Activated T-helper 1 cell treated with anti-CD3 and anti-CD28 coated beads, Interleukin-2, amount 50 U/mL, for 16 hours (primary cell): ENCODE results near the gene IGF2R.

Experiments
- DNase-seq, 2 donors: peaks; one replicate each; pipeline ENCODE4 v3.0.0-alpha.2; 2020; ENCODE audit warnings: low read depth in 1 of 2, low spot score in 1 of 2

Gene IGF2R

DNA sequence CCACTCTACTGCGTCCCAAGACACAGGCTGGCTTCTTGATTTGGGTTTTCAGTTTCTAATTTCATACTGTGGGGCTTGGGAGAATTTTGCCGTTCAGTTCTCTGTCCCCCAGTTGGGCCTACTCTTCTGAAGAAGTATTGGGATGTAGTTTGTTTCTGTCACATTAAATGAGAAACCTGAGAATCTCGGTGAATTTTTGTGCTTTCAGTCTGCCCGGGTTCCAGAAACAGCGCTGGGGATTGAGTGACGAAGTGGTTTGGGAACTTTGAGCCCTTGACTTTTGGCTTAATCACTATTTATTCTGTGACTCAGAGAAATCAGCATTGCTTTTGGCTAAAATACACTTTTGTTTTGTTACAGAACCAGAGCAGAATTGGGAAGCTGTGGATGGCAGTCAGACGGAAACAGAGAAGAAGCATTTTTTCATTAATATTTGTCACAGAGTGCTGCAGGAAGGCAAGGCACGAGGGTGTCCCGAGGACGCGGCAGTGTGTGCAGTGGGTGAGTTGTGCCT, 74.0 kb downstream of the IGF2R start:
- DNase-seq = no peak

DNA sequence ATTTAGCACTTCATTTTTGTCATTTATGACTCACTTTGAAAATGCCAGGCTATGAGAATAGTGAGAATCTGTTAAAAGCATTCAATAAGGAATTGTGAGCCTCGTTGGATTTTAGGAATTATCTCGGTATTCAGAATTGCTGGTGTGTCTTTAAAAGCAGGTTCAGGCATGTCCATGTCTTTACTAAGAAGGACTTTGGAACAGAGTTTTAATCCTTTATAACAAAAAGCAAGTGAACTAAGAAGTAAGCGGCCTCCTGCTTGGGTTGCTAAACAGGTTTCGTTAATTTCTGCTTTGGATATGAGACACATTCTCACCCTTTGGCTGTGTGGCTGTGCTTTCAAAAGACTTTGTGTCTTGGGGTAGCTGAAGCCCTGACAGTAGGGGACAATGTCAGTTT, 74.9 kb downstream of the IGF2R start:
- DNase-seq = no peak

DNA sequence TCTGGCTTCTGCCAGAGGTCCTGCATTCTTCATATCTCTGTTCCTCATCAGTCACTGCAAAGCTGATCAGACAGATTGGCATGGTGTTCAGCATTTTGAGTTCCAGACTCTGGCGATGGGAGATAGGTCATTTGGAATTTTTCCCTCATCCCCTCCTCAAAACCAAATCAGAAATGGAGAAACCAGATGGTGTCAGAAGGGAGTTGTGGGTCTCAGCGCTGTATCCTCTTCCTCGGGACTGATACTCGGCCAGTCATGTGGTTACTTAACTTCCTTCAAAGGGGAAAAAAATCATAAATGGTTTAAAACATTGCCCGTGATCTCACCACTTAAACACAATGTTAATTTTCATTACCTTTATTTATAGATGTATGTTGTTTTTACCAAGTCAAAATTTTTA, 75.8 kb downstream of the IGF2R start:
- DNase-seq = no peak

DNA sequence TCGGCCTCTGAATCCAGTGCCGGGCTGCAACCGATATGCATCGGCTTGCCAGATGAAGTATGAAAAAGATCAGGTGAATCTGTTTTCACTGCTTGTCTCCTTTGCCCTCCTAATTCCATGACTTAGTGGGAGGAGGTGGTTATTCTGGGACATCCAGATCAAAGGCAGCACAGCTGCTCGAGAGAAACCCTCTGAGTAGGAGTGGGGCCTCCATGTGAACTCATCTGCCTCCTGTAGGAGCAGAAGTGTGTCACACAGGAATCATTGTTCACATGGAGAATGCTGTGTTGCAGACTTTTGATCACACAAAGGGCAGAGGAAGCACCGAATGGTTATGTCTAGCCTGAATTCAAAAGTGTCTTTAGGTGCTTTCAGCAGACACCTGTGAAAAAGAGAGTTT, 79.6 kb downstream of the IGF2R start:
- DNase-seq = no peak

DNA sequence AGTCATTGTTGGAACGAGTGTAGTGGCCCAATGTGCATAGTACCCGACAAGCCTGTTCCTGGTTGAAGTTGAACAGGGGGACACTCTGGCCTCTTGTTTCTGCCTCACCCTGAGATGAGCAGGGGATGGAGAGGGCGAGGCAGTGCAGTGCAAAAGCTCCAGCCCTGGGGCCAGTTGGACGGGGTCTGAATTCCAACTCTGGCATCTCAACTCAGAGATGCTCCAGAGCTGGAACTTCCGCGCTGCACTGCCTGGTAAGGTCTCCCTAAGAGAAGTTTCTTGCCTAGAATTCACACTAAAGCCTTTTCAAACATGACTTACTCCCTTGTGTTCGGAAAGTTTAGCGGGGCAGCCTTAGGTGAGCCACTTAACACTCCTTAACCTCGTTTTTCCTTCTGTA, 80.5 kb downstream of the IGF2R start:
- DNase-seq = no peak

DNA sequence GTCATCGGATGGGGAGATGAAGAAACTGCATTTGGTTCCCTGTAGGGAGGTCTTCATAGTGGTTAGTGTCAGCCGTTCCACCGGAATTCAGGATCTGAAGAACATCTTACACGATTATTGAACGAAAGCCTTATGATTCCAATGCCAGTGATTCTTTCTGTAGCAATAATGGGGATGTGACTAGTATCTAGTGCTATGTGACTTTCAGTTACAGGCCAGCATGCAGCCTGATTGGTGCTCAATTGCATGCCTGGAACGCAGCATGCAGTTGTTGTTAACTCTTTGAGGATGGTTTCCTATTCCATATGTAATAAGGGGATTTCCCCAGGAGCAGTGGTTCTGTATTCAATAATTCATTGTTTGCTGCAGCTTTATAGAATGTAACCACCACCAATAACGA, 81.1 kb downstream of the IGF2R start:
- no peak for DNase-seq

DNA sequence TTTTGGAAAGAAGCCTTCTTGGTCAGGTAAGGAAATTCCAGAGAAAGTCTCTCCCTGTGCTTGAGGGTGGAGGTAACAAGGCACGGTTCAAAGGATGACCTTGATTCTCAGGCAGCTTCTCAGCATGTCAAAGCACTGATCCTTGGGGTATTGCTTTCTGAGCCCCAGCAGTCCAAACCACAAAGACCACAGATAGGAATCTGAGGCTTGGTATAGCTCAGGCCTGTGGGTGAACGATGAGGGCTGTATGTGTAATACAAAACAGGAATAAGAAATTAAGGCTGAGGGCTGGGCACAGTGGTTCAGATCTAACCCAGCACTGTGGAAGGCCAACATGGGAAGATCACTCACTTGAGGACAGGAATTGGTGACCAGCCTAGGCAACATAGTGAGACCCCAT, 82.5 kb downstream of the IGF2R start:
- DNase-seq = no peak

DNA sequence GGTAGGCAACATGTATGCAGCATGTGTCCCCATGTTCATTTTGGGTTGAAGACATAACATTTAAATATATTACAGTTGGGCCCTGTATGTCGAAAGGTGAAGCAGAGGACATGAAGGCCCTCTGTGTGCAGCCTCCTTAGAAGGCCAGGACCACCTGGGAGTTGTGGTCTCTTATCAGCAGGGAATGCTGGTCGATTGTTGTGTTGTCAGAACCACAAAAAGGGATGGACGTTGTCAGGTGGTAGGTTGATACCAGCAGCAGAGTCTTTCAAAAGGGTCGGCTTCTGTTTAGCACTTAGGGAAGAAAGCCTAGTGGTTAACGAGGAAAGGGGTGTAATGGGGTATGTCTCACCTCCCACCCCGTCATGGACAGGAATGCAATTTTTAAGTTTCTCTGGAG, 85.4 kb downstream of the IGF2R start:
- no peak for DNase-seq

DNA sequence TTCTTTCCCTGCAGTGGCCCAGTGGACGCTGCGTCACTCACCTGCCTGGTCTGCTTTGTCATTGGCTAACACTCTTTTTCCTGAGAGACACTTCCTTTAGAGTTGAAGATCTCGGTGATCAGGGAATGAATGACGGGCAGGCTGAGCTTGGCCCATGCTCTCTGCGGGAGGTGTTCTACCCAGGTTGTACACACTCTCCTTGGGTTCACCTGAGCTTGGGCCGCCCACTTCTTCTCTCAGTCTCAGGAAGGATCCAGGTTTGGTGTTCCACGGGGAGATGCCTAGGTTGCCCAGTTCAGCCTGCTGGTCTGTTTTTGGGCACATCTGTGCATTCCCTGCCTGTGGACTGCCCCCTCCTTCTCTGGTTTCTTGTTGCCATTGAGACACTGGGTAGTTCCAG, 86.0 kb downstream of the IGF2R start:
- no peak for DNase-seq

DNA sequence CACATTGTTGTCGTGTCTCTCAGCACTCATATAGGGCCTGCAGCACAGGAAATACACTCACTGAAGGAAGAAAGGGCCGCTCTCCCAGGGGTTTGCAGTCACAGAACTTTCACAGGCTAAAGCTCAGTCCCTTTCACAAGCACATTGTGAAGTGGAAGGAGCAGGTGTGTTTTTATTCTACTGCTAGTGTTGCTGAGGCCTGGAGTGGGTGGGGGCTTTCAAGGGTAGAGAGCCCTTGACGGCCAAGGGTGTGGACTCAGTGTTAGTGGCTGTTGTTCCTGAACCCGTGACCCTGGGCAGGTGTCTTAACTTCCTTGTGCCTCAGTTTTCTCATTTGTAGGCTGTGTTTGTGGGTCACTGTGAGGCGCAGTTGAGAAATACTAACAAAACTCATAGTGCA, 86.5 kb downstream of the IGF2R start:
- no peak for DNase-seq

DNA sequence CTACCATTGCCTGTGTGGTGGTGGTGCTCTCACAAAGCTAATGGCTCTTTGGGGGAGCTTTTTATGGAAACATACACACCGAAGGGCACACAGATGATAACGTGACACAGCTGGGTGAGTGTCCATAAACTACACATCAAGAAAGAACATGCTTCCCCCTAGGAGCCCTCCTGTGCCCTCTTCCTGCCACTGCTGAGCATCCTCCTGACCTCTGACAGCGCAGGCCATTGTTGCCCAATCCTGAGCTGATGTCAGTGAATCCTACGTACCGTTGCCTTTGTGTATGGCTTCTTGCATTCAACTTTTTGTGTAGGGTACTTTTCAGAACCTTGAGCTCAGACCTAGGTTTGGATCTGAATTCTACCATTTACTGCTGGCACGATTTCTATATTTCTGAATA, 86.9 kb downstream of the IGF2R start:
- no peak for DNase-seq

DNA sequence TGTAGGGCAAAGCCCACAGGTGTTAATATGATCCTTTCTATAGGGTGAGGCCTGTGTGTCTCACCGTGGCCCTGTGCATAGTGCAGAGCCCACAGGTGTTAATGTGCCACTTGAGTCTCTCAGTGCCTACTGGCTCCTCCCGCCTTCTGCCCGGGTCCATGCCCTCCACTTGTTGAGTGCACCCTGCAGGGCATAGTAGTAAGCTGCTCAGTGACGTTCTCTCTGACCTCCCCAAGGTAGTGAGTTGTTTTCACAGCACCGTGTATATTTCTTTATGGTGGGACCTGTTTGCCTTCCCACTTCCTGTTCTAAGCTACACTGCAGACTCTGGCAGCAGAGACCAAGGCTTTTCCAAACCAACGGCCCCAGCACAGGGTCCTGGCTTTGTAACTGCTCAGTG, 88.2 kb downstream of the IGF2R start:
- DNase-seq = no peak

DNA sequence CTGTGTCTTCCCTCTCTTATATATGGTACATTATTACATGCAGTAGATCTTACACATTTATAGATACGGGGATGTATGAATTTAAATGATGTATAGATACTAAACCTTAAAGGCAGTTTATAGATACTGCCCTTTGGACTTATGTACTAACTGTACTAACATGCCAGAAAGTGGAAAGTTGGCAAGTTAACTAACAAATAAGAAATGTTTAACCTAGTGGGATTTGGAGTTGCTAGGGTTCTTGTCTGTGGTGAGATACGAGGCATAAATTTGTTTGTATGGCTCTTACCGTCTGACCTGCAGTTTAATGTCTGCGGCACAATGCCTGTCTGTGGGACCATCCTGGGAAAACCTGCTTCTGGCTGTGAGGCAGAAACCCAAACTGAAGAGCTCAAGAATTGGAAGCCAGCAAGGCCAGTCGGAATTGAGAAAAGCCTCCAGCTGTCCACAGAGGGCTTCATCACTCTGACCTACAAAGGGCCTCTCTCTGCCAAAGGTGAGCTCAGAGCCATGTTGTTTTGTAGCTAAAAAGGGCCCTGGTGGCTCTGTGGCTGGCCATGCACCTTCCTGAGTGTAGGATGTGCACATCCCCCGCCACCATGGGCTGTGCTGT, 89.8 kb downstream of the IGF2R start:
- no peak for DNase-seq

DNA sequence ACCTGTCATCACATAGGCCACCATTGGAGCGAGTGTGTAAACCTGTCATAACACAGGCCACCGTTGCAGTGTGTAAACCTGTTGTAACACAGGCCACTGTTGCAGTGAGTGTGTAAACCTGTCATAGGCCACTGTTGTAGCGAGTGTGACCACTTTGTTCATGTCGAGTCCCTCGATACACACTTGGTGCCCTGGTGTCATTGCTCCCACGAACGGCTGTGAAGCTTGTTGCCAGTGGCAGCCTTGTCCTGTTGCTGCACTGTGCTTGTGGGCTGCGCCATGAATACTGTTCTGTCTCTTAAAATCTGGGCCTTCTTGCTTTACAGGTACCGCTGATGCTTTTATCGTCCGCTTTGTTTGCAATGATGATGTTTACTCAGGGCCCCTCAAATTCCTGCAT, 91.3 kb downstream of the IGF2R start:
- no peak for DNase-seq

DNA sequence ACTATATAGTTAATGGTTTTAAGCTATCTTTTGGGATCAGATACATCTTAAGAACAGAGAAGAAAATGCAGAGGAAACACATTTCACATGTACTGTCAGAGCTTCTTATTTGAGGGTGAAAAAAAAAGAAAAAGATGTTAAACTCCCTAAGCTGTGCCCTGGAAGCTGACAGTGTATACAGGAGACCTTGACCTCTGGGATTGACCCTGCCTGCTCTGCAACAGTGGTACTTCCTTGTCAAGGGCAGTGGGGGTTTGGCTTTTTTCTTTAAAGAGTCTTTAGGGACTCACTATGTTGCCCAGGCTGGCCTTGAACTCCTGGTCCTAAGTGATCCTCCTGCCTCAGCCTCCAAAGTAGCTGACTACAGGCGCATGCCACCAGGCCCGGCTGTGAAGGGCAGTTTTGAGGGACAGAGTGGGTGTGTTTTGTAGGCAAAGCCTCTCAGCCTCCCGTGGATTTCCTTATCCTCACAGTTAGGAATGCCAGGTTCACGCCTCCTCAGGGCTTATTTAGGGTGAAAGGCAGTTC, 92.1 kb downstream of the IGF2R start:
- no peak for DNase-seq

DNA sequence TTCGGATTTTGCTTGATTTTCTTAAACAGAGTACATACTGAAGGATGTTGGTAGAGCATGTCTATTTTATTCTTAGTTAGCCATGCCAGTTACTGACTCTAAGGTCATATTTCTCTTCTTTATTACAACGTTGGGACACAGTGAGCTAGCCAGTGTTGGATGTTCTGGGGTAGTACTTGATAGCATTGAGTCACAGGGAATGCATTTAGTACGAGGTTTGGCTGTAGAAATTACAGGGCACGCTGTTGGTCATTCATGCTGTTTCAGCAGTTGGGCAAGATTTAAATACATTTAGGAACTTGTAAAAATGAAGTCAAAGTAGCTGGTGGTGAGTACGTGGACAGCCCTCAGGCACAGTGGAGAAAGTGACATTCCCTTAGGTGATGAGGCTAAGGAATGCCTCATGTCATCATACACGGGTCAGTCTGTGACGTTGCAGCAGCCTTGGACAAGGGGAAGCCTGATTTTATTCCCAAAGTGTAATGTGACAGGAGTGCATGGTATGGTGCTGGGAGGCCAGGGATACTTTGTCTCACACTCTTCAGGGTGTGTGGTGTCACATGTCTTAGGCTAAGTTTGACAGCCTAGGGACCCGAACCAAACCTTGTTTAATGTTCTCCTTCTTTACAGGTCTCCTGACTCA, 95.0 kb downstream of the IGF2R start:
- DNase-seq = no peak

DNA sequence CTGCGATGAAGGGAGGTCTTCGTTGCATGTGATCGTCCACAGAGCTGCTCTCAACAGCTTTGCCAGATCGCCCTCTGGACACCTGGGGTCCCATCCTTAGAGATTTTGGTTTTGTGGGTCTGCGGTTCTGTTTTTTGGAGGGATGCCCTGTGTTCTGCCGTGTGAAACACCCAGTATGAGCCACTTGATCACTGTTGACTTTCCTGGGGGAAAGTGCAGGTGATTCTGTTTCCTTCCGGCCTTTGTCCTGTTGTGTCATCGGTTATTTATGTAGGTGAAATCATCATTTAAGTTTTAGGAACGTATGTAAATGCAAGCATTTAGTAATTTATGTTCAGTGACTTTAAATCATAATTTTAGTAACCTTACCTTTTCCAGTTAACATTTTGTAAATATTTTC, 96.3 kb downstream of the IGF2R start:
- no peak for DNase-seq

DNA sequence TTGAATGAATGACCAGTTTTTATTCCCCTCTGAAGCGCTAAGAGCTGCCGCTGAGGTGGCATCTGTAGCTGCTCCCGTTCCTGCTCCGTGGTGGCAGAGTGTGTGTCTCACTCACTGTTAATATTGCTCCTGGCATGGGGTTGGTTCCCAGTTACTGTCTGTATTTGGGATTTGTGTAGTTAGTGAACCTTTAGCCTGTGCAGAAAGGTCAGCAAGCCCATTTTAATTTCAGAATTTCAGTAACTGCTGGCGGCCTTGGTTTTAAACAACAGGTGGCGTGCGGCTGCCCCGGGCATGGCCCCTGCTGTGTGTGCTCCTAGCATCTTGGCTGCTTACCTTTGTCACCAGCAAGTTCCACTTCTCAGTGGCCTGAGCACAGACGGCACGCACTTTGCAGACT, 98.7 kb downstream of the IGF2R start:
- no peak for DNase-seq

DNA sequence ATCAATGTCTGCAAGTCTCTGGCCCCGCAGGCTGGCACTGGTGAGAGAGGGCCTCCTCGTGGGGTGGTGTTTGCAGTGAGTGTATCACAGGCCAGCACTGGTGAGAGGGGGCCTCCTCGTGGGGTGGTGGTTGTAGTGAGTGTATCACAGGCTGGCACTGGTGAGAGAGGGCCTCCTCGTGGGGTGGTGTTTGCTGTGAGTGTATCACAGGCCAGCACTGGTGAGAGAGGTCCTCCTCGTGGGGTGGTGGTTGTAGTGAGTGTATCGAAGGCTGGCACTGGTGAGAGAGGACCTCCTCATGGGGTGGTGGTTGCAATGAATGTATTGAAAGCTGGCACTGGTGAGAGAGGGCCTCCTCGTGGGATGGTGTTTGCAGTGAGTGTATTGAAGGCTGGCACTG, 99.5 kb downstream of the IGF2R start:
- DNase-seq = no peak

DNA sequence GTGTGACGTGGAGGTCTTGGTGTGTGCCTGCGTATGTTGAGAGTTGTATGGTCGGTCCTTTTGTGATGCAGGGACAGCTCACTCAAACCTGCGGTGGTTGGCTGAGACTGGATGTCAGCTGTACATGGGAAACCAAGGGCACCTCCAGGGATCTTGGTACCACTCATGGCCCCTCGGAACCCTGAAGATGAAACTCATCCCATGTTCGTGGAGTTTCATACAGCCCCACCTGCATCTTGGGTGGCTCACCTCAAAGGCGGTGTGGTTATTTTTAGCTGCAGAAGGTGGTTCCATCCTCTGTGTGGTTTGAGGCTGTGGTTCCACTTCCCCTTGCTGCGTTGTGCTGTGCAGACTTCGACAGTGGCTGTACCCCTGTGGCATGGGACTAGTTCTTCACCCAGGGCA, 100.2 kb downstream of the IGF2R start:
- DNase-seq = no peak

DNA sequence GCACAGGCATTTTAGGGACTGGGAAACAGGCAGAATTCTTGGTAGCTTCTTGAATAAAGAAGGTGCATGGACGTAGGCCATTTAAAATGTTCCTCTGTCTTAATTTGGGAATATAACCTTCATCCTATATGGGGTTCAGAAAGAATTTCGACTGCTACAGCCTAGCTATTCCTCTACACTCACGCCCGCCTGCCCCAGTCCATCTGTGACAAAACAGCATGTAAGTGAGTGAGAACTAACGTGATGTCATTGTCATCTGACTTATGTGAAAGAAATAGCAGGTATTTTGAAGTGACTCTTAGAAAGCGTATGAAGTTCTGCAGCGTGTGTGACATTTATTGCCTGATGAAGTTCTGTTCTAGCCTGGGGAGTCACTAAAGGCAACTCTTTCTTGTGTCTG, 100.6 kb downstream of the IGF2R start:
- DNase-seq = no peak

DNA sequence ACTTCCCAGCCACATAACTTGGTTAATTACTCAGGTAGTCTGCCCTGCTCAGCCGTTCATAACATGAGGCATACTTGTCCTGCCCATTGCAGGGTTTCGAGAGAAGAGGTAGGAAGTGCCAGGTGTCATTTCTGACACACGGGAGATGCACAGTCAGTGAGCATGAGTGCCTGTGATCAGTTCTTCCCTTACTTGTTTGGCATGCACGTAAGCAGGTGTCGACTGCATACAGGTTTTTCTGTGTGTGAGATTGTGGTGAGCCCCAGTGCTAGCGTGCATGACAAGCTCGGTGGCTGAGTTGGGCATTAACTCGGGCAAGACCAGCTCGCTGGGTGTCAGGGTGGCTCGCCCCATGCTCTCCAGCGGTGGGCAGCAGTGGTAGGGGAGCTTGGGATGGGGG, 101.5 kb downstream of the IGF2R start:
- DNase-seq = no peak

DNA sequence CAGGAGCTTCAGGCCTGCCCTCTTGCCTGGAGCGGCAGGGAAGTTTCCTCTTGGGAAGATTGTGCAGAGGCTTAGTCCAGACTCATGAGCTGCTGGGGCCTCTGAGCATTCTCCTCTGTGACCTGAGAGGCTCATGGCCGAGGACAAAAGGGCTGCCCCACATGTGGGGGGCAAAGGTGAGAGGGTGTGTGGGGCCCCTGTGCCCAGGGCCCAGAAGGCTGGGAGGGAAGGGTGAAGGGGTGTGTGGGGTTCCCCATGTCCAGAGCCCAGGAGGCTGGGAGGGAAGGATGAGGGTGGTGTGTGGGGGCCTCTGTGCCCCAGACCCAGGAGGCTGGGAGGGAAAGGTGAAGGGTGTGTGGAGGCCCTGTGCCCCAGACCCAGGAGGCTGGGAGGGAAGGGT, 101.9 kb downstream of the IGF2R start:
- no peak for DNase-seq
